Endothelial cell of umbilical vein (primary cell): Measurements from ENCODE around the gene CEP70. TPM values are rescaled to one million over a fixed set of nuclear protein-coding genes. Genes with fewer than 3 reads are reported as not detected.
"Not testable (repeated sequence)": the region's sequence is repeated elsewhere in the genome, so short reads cannot be mapped to it uniquely, and the experiment has no call there.

Experiments used
- BruUV-seq: library from RNA; stranded (reverse); fragments of 400-500 nt; replicated peaks from 2 replicates; lab custom pipeline; 2021; lab: Mats Ljungman, UMichigan
- CTCF ChIA-PET: fragments of 300-600, 350-600 bp; sonication (Branson Sonifier 250); formaldehyde crosslinking; loops from one replicate; lab custom pipeline; 2021; ENCODE audit warnings: antibody characterized with exemption, inconsistent platforms; lab: Charles Lee
- POLR2A ChIA-PET: fragments of 300-600, 350-600 bp; sonication (Branson Sonifier 250); formaldehyde crosslinking; loops from one replicate; lab custom pipeline; 2021; ENCODE audit warnings: antibody characterized with exemption, inconsistent platforms; lab: Charles Lee
- DNase-seq: peaks from one replicate; pipeline ENCODE4 v3.0.0-alpha.2; 2011; ENCODE audit warnings: low read depth, low spot score
- FAIRE-seq: peaks from 2 replicates; lab custom pipeline; 2011; peaks lifted over from hg19 to GRCh38; lab: Jason Lieb, UNC
- H2AFZ ChIP-seq: 2 replicates; pipeline ENCODE4 v1.6.0; 2012; ENCODE audit warnings: low read depth, low read length, control low read depth, inconsistent platforms
- H3K27ac ChIP-seq: 2 replicates; pipeline ENCODE4 v1.5.1; 2011; ENCODE audit warnings: low read depth, mild to moderate bottlenecking, control low read depth, low read length, moderate library complexity; ENCODE audit not compliant: insufficient read depth
- H3K27me3 ChIP-seq, 2 experiments: 2 replicates each; pipeline versions ENCODE4 v1.6.0 to v1.6.1; 2011; ENCODE audit warnings: low read length in 2 of 2, mixed read lengths in 1 of 2; ENCODE audit not compliant: control insufficient read depth in 2 of 2, insufficient read depth in 2 of 2
- H3K36me3 ChIP-seq, 2 experiments: 2 replicates in 1 of 2; 3 replicates in 1 of 2; pipeline ENCODE4 v1.5.1; 2011; ENCODE audit warnings: low read length in 2 of 2, mild to moderate bottlenecking in 1 of 2, moderate library complexity in 1 of 2; ENCODE audit not compliant: control insufficient read depth in 2 of 2, insufficient read depth in 2 of 2; ENCODE audit errors: extremely low read depth in 1 of 2
- H3K4me1 ChIP-seq: 3 replicates; pipeline ENCODE4 v1.5.1; 2011; ENCODE audit warnings: mild to moderate bottlenecking, low read length; ENCODE audit not compliant: control insufficient read depth, insufficient read depth; ENCODE audit errors: extremely low read depth
- H3K4me2 ChIP-seq: 2 replicates; pipeline ENCODE4 v1.6.1; 2011; ENCODE audit warnings: low read length, control low read depth, mixed read lengths; ENCODE audit not compliant: insufficient read depth
- H3K4me3 ChIP-seq, 3 experiments: fragments of 200-600 bp in 1 of 3; sonication (generic), shearing (Covaris generic) in 1 of 3; replicated peaks in 1 of 3; 2 replicates each; pipeline ENCODE4 v1.5.1; 2011 to 2016; ENCODE audit warnings: control low read depth in 3 of 3, low read length in 3 of 3, mild to moderate bottlenecking in 2 of 3, inconsistent platforms in 1 of 3, low read depth in 1 of 3, moderate library complexity in 1 of 3; ENCODE audit not compliant: insufficient read depth in 1 of 3
- H3K79me2 ChIP-seq: 2 replicates; pipeline ENCODE4 v1.6.0; 2012; ENCODE audit warnings: low read length, inconsistent platforms; ENCODE audit not compliant: control insufficient read depth, insufficient read depth
- H3K9ac ChIP-seq: replicated peaks from 2 replicates; pipeline ENCODE3; 2011; ENCODE audit warnings: low read length, control low read depth; ENCODE audit not compliant: insufficient read depth; ENCODE audit errors: extremely low read depth
- H3K9me1 ChIP-seq: replicated peaks from 3 replicates; pipeline ENCODE4 v1.6.0; 2011; ENCODE audit warnings: mild to moderate bottlenecking, low read length; ENCODE audit not compliant: control insufficient read depth, insufficient read depth; ENCODE audit errors: extremely low read depth
- H3K9me3 ChIP-seq: replicated peaks from 2 replicates; pipeline ENCODE4 v1.5.1; 2012; ENCODE audit warnings: low read length, inconsistent platforms; ENCODE audit not compliant: control insufficient read depth, insufficient read depth
- H4K20me1 ChIP-seq: replicated peaks from 2 replicates; pipeline ENCODE3; 2011; ENCODE audit warnings: mild to moderate bottlenecking, low read length; ENCODE audit not compliant: control insufficient read depth, insufficient read depth; ENCODE audit errors: extremely low read depth
- CTCF ChIP-seq, 2 donors: IDR thresholded peaks; 1 replicate in 1 of 2; 2 replicates in 1 of 2; pipeline ENCODE4 v1.5.1; 2011; ENCODE audit warnings: low read length in 2 of 2, mild to moderate bottlenecking in 2 of 2, moderate library complexity in 2 of 2, control low read depth in 1 of 2, inconsistent platforms in 1 of 2, low read depth in 1 of 2; ENCODE audit not compliant: insufficient read depth in 1 of 2; ENCODE audit errors: extremely low read depth in 1 of 2
- EZH2 ChIP-seq: IDR thresholded peaks from 2 replicates; pipeline ENCODE4 v1.6.1; 2012; ENCODE audit warnings: borderline replicate concordance, low read depth, mild to moderate bottlenecking, moderate library complexity, low read length, inconsistent platforms; ENCODE audit not compliant: severe bottlenecking
- FOS ChIP-seq: IDR thresholded peaks from 2 replicates; pipeline ENCODE4 v1.6.1; 2011; ENCODE audit warnings: mild to moderate bottlenecking, low read length, moderate library complexity, borderline replicate concordance; ENCODE audit not compliant: insufficient read depth
- GATA2 ChIP-seq: IDR thresholded peaks from 2 replicates; pipeline ENCODE4 v1.7.0; 2011; ENCODE audit warnings: low read depth, mild to moderate bottlenecking, moderate library complexity, mixed read lengths, low read length; ENCODE audit not compliant: insufficient read length, insufficient read depth
- JUN ChIP-seq: IDR thresholded peaks from 2 replicates; pipeline ENCODE4 v1.6.1; 2011; ENCODE audit warnings: borderline replicate concordance, low read depth; ENCODE audit not compliant: insufficient read length, insufficient read depth
- MAX ChIP-seq: IDR thresholded peaks from 2 replicates; pipeline ENCODE4 v1.6.1; 2011; ENCODE audit not compliant: insufficient read depth, insufficient read length
- MYC ChIP-seq: IDR thresholded peaks from one replicate; pipeline ENCODE4 v1.6.1; 2011; ENCODE audit warnings: mild to moderate bottlenecking, low read depth, low read length
- POLR2A ChIP-seq: IDR thresholded peaks from 2 replicates; pipeline ENCODE4 v1.6.1; 2012; ENCODE audit warnings: low read depth, mild to moderate bottlenecking, control low read depth, low read length
- POLR2AphosphoS5 ChIP-seq: IDR thresholded peaks from 2 replicates; pipeline ENCODE4 v1.6.1; 2012; ENCODE audit warnings: low read depth, mild to moderate bottlenecking, control low read depth, low read length, moderate library complexity; ENCODE audit not compliant: insufficient read depth
- dilution Hi-C: fragments of 300-500 bp; cut with MboI; formaldehyde crosslinking; loops from one replicate; pipeline ENCODE4 v1.15.0; 2019; ENCODE audit warnings: low sequenced_read_pairs; ENCODE audit not compliant: extremely low pct_ligation_motif_present
- intact Hi-C: fragments of 100-400 bp; cut with micrococcal nuclease; formaldehyde crosslinking; loops from one replicate; pipeline ENCODE4 v1.10.0; 2022
- polyA plus RNA-seq, 4 experiments: library from polyadenylated mRNA; depleted of rRNA in 3 of 4; stranded (reverse) in 3 of 4; unstranded in 1 of 4; fragments of >200 nt; gene quantifications; 2 replicates each; pipeline versions ENCODE4 v1.2.1 to v1.2.3, GENCODE V29; 2011 to 2012; ENCODE audit warnings: missing spikeins in 1 of 4
- total RNA-seq: library from RNA; stranded (reverse); gene quantifications from 2 replicates; pipeline ENCODE4 v1.2.3, GENCODE V29; 2021

The CEP70 gene
- total and polyA plus RNA-seq, 2 donors (not counting 3 experiments of a cell fraction or from before 2014, with no cell fraction given) = 2.1 to 16.9 TPM

GRCh38 chr3:138542977-138543376, 51.1 kb downstream of the CEP70 start:
- DNase-seq (no peak), FAIRE-seq (no peak)
- Histone ChIP-seq H3K9me1 (no peaks in the 10 kb centered on the region), H3K36me3 (no peaks in the 10 kb centered on the region), H3K4me1 (no peaks in the 10 kb centered on the region), H3K9me3 (no peaks in the 10 kb centered on the region), H3K9ac (no peak overlapping the region), H4K20me1 (no peaks in the 10 kb centered on the region), H3K4me2 (no peak overlapping the region), H3K79me2 (no peaks in the 10 kb centered on the region), H2AFZ (no peak overlapping the region), H3K4me3 (no peak overlapping the region), H3K27ac (no peak overlapping the region), H3K27me3 (no peaks in the 10 kb centered on the region)
- dilution Hi-C loops (no loop called here), intact Hi-C loops (no loop called here)
- TF ChIP-seq MAX (no peak), MYC (no peak), EZH2 (no peak), POLR2AphosphoS5 (no peak), FOS (no peak), JUN (no peak)
- BruUV-seq = no TSS peak
- ChIA-PET CTCF (no interaction called here), POLR2A (no interaction called here)

GRCh38 chr3:138539352-138539751, 54.7 kb downstream of the CEP70 start:
- DNase-seq = no peak
- POLR2A ChIA-PET = no interaction called here
- no peaks in the 10 kb centered on the region for H3K79me2 ChIP-seq
- FAIRE-seq = no peak
- H2AFZ ChIP-seq = no peak overlapping the region
- BruUV-seq = no TSS peak
- intact Hi-C loops = no loop called here
- no peaks in the 10 kb centered on the region for H3K4me1 ChIP-seq
- no peaks in the 10 kb centered on the region for H3K9me3 ChIP-seq
- no peaks in the 10 kb centered on the region for H3K9me1 ChIP-seq
- TF ChIP-seq POLR2A (no peak), JUN (no peak), FOS (no peak), GATA2 (no peak), EZH2 (no peak), MYC (no peak), MAX (no peak), CTCF (IDR thresholded peaks at IDR 0.05; ENCODE audit: extremely low read depth in 1 of 2, insufficient read depth in 1 of 2, low read depth in 1 of 2, low read length in 2 of 2) (no peak), POLR2AphosphoS5 (no peak)
- H3K9ac ChIP-seq = no peak overlapping the region
- dilution Hi-C loops = no loop called here
- no peaks in the 10 kb centered on the region for H3K36me3 ChIP-seq
- no peaks in the 10 kb centered on the region for H3K27me3 ChIP-seq
- H3K4me3 ChIP-seq = no peak overlapping the region
- H4K20me1 ChIP-seq = no peaks in the 10 kb centered on the region
- CTCF ChIA-PET = no interaction called here
- H3K4me2 ChIP-seq = no peak overlapping the region
- no peak overlapping the region for H3K27ac ChIP-seq

GRCh38 chr3:138521445-138521844, 72.6 kb downstream of the CEP70 start:
- H3K9me1 ChIP-seq, H3K4me2 ChIP-seq, H3K4me3 ChIP-seq, H2AFZ ChIP-seq, intact Hi-C loops, H3K27ac ChIP-seq, DNase-seq, FAIRE-seq, POLR2A ChIA-PET, H3K27me3 ChIP-seq, BruUV-seq, H3K4me1 ChIP-seq, H3K9ac ChIP-seq, H3K36me3 ChIP-seq, H4K20me1 ChIP-seq, H3K79me2 ChIP-seq, dilution Hi-C loops, CTCF ChIA-PET, H3K9me3 ChIP-seq: not testable (repeated sequence)
